ENCODE data around the gene NECAP2.

Gene NECAP2

GRCh38 chr1:16422041-16422440, 18.5 kb upstream of the NECAP2 start:
- TF ChIP-seq ZNF8 (CRISPR knock-in tag; IDR thresholded peaks at IDR 0.05) (no peak), ZFP30 (CRISPR knock-in tag; IDR thresholded peaks at IDR 0.05) (no peak), ZFP3 (CRISPR knock-in tag; IDR thresholded peaks at IDR 0.05) (no peak), ESRRG (CRISPR knock-in tag; IDR thresholded peaks at IDR 0.05) (no peak), CREB5 (CRISPR knock-in tag; IDR thresholded peaks at IDR 0.05; ENCODE audit: low read depth) (no peak), ISL1 (CRISPR knock-in tag; IDR thresholded peaks at IDR 0.05) (no peak), TSHZ2 (CRISPR knock-in tag; IDR thresholded peaks at IDR 0.05) (no peak), ZNF565 (CRISPR knock-in tag; conservative IDR thresholded peaks at IDR 0.05; ENCODE audit: low read depth) (no peak), SNAI2 (CRISPR knock-in tag; IDR thresholded peaks at IDR 0.05) (no peak), OSR1 (CRISPR knock-in tag; IDR thresholded peaks at IDR 0.05) (no peak), ZNF70 (CRISPR knock-in tag; IDR thresholded peaks at IDR 0.05) (no peak), BACH2 (CRISPR knock-in tag; IDR thresholded peaks at IDR 0.05; ENCODE audit: borderline replicate concordance) (no peak), ZC3H10 (CRISPR knock-in tag; IDR thresholded peaks at IDR 0.05) (no peak), PATZ1 (CRISPR knock-in tag; IDR thresholded peaks at IDR 0.05; ENCODE audit: borderline replicate concordance) (no peak), CSRNP3 (CRISPR knock-in tag; IDR thresholded peaks at IDR 0.05) (no peak)
- no peak for ATAC-seq

- TF ChIP-seq ISL1 (CRISPR knock-in tag; IDR thresholded peaks at IDR 0.05) (no peak), PPARA (CRISPR knock-in tag; IDR thresholded peaks at IDR 0.05; ENCODE audit: borderline replicate concordance) (no peak), OSR1 (CRISPR knock-in tag; IDR thresholded peaks at IDR 0.05) (no peak), ZNF70 (CRISPR knock-in tag; IDR thresholded peaks at IDR 0.05) (no peak), PATZ1 (CRISPR knock-in tag; IDR thresholded peaks at IDR 0.05; ENCODE audit: borderline replicate concordance) (no peak), ARNTL (CRISPR knock-in tag; IDR thresholded peaks at IDR 0.05; ENCODE audit: borderline replicate concordance, low read depth) (no peak), SNAI2 (CRISPR knock-in tag; IDR thresholded peaks at IDR 0.05) (no peak), POU6F1 (CRISPR knock-in tag; IDR thresholded peaks at IDR 0.05; ENCODE audit: borderline replicate concordance, low read depth) (no peak), ZNF8 (CRISPR knock-in tag; IDR thresholded peaks at IDR 0.05) (no peak), CSDC2 (CRISPR knock-in tag; IDR thresholded peaks at IDR 0.05) (no peak), CREB5 (CRISPR knock-in tag; IDR thresholded peaks at IDR 0.05; ENCODE audit: low read depth) (no peak), TOX (CRISPR knock-in tag; IDR thresholded peaks at IDR 0.05; ENCODE audit: borderline replicate concordance) (no peak), ZNF565 (CRISPR knock-in tag; conservative IDR thresholded peaks at IDR 0.05; ENCODE audit: low read depth) (no peak), GLIS3 (CRISPR knock-in tag; IDR thresholded peaks at IDR 0.05) (no peak), ESRRG (CRISPR knock-in tag; IDR thresholded peaks at IDR 0.05) (no peak), ZFP30 (CRISPR knock-in tag; IDR thresholded peaks at IDR 0.05) (no peak), TSHZ2 (CRISPR knock-in tag; IDR thresholded peaks at IDR 0.05) (no peak), BACH2 (CRISPR knock-in tag; IDR thresholded peaks at IDR 0.05; ENCODE audit: borderline replicate concordance) (no peak)
- no peak for ATAC-seq
Observed at GRCh38 chr1:16425125-16426025, 15.1 kb upstream of the NECAP2 start.

Data from SK-N-SH treated with all-trans-retinoic acid at 6 μM for 48 hours (cell line).